Measurements from ENCODE around the gene FOXK2. TPM values are rescaled to one million over a fixed set of nuclear protein-coding genes. Genes with fewer than 3 reads are reported as not detected.
A peak's percentile ranks its signal among the peaks of the same experiment; 100 is the strongest.

FOXK2 gene
- total RNA-seq (2014; rRNA removed; shearing (Covaris generic)) (62.4 and 76.2 TPM in 2 replicates), total RNA-seq (2022) (144 and 148 TPM in 2 replicates), Bru-seq, nascent RNA (percentile 87 among the genes with signal in this experiment), BruChase-seq, experiment 1, labeled RNA remaining after a 6-hour chase (percentile 93 among the genes with signal in this experiment), BruChase-seq, experiment 2, labeled RNA remaining after a 2-hour chase (percentile 92 among the genes with signal in this experiment)
- long read RNA-seq, full-length matches to known transcripts, result 131 of 201 reads
- long read RNA-seq, partial matches to known transcripts, result 14 of 201 reads
- long read RNA-seq, other reads (novel, unspliced or antisense), result 56 of 201 reads

GRCh38 chr17:82518826-82519810 is at the start of gene FOXK2:
FOXK2 (plus strand) TSS chr17:82519732; CDS start chr17:82519889, 157 bp downstream.
- Histone ChIP-seq H3K9me3 (ENCODE audit: low read length) (0 out of 2 replicates have a peak, but pooled peaks cover 9% of the 10 kb centered on the region), H3K9me2 (ENCODE audit: insufficient read depth, low read length) (no peaks in the 10 kb centered on the region), H3K27ac (ENCODE audit: low read depth, low read length, poor library complexity, severe bottlenecking) (peak within 1 kb of the TSS; percentile 67), H3K36me3 (ENCODE audit: insufficient read depth, low read length) (peaks cover 20% of the 10 kb centered on the region), H3K79me2 (ENCODE audit: insufficient read depth, low read depth, low read length) (peaks cover 43% of the 10 kb centered on the region), H2AFZ (ENCODE audit: low read length) (peak within 1 kb of the TSS; percentile 81; the same call in 1 of the 2 replicates), H4K20me1 (ENCODE audit: insufficient read depth, low read length) (peaks cover 19% of the 10 kb centered on the region), H3K4me3 (ENCODE audit: low read depth, low read length, poor library complexity, severe bottlenecking) (peak within 1 kb of the TSS; percentile 84), H3K4me2 (ENCODE audit: low read length) (peak within 1 kb of the TSS; percentile 73), H3K4me1 (ENCODE audit: insufficient read depth, low read length, poor library complexity, severe bottlenecking) (peaks cover 39% of the 10 kb centered on the region)
- POLR2A ChIA-PET, result interaction anchor here (0.6 to 1.8 kb wide), 7 partner anchors 9 to 24 kb away, joined by 3 to 6 read pairs (median 3); no protein-coding TSS in a partner anchor
- TF ChIP-seq EZH2phosphoT487 (IDR thresholded peaks at IDR 0.05; ENCODE audit: borderline replicate concordance, low read depth, low read length) (no peak), CTCF (conservative IDR thresholded peaks at IDR 0.05; ENCODE audit: low read length) (no peak)
- CTCF ChIA-PET (ENCODE audit: unreplicated experiment), result no interaction called here
- intact Hi-C loops (cut with micrococcal nuclease; ENCODE audit: unreplicated experiment), result loop anchor here (1.0 kb wide), 1 partner anchor 25 kb away; no protein-coding TSS in a partner anchor
- DNase-seq (ENCODE audit: low spot score), result peak; percentile 99
- no TSS peak for BruUV-seq (replicated peaks)

GRCh38 chr17:82470065-82470464 is 49.5 kb upstream of the FOXK2 start:
- Histone ChIP-seq H4K20me1 (ENCODE audit: insufficient read depth, low read length) (no peaks in the 10 kb centered on the region), H2AFZ (ENCODE audit: low read length) (no peak overlapping the region), H3K27ac (ENCODE audit: low read depth, low read length, poor library complexity, severe bottlenecking) (no peak overlapping the region), H3K79me2 (ENCODE audit: insufficient read depth, low read depth, low read length) (no peaks in the 10 kb centered on the region), H3K9me3 (ENCODE audit: low read length) (no peaks in the 10 kb centered on the region), H3K4me2 (ENCODE audit: low read length) (no peak overlapping the region), H3K9me2 (ENCODE audit: insufficient read depth, low read length) (no peaks in the 10 kb centered on the region), H3K4me3 (ENCODE audit: low read depth, low read length, poor library complexity, severe bottlenecking) (no peak overlapping the region), H3K36me3 (ENCODE audit: insufficient read depth, low read length) (peaks cover 86% of the 10 kb centered on the region), H3K4me1 (ENCODE audit: insufficient read depth, low read length, poor library complexity, severe bottlenecking) (no peaks in the 10 kb centered on the region)
- CTCF ChIA-PET (ENCODE audit: unreplicated experiment), result no interaction called here
- TF ChIP-seq CTCF (conservative IDR thresholded peaks at IDR 0.05; ENCODE audit: low read length) (no peak), EZH2phosphoT487 (IDR thresholded peaks at IDR 0.05; ENCODE audit: borderline replicate concordance, low read depth, low read length) (no peak)
- BruUV-seq (replicated peaks), result no TSS peak
- intact Hi-C loops (cut with micrococcal nuclease; ENCODE audit: unreplicated experiment), result no loop called here
- no peak for DNase-seq (ENCODE audit: low spot score)
- POLR2A ChIA-PET, result no interaction called here
